Ramos (cell line): ENCODE data around the gene PRR9.

ENCODE experiments used
- in situ Hi-C: fragments of 300-500 bp; cut with MboI; formaldehyde crosslinking; loops from one replicate; pipeline ENCODE4 v1.14.3; 2022; ENCODE audit warnings: low sequenced_read_pairs; ENCODE audit not compliant: unreplicated experiment

Gene PRR9

DNA sequence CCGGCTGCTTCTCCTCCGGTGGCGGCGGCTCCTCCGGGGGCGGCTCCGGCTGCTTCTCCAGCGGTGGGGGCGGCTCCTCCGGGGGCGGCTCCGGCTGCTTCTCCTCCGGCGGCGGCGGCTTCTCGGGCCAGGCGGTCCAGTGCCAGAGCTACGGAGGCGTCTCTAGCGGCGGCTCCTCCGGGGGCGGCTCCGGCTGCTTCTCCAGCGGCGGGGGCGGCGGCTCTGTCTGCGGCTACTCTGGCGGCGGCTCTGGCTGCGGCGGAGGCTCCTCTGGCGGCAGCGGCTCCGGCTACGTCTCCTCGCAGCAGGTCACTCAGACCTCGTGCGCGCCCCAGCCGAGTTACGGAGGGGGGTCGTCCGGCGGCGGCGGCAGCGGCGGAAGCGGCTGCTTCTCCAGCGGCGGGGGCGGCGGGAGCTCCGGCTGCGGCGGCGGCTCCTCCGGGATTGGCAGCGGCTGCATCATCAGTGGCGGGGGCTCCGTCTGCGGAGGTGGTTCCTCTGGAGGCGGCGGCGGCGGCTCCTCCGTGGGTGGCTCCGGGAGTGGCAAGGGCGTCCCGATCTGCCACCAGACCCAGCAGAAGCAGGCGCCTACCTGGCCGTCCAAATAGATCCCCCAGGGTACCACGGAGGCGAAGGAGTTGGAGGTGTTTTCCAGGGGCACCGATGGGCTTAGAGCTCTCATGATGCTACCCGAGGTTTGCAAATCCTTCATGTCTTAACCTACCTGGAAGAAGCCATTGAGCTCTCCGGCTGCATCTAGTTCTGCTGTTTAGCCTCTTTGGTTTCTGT is 44.1 kb downstream of the PRR9 start:
- in situ Hi-C loops: no loop called here

DNA sequence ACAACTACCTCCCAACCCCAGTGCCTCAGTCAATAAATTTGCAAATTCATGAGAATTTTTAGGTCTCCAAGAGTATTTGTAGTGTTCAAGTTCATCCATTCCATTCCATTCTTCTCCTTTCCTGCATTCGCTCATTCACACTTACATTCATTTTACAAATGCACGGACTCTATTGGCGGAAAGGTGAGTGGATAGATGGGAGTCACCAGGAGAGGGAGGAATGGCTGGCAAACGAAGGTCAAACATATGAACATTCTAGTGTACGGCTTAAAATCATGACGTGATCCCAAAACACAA is 44.6 kb downstream of the PRR9 start:
- in situ Hi-C loops: no loop called here

DNA sequence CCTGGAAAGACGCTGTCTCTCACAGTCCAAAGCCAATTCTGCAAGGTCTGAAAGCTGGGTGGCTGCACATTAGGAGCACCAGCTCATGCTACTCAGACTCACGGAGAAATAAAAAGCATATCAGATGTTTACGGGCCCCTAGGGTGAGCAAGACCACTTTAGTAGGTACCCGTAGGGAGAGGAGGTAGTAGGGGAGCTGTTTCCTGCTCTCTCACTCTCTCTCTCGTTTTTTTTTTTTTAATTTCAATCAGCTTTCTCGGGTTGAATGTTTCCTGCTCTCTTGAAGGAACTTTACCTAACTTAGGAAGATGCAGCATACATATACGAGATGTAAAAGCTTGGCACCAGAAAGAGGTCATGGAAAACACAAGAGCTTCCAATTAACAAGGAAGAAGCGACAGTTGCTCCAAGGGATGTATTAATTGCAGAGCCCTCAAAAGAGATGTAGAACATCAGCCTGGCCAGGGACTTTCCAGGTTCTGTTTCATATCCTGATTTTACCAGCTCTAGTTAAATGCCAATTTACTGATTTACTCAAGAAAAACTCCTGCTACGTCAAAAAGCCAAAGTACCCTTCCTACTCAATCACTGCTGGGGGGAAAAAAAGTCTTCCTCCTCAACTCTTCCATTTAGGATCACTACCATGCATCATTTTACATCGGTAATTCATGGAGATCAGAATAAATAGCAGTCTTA is 45.2 kb downstream of the PRR9 start:
- in situ Hi-C loops: no loop called here

DNA sequence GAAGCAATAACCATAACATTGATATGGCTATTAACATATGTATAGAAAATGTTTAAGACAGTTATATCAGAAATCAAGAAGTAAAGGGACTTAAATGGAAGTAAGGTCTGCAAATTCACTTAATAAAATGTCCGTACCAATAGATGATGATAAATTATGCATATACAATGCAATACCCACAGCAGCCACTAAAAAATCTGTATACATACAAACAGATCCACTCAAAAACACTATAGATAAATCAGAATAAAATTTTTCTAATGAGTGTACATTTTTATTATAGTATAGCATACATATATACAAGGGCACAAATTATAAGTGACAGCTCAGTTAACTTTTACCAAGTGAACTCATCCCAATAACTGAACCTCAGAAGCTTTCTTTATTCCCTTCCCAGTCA is 48.1 kb downstream of the PRR9 start:
- in situ Hi-C loops: no loop called here
